HepG2 (cell line): ENCODE data around the gene WRAP73. TPM values are rescaled to one million over a fixed set of nuclear protein-coding genes. Genes with fewer than 3 reads are reported as not detected.

Source experiments
- CTCF ChIP-seq: sonication (generic); formaldehyde crosslinking; IDR thresholded peaks from 2 replicates; pipeline ENCODE4 v1.5.0; 2020; ENCODE audit warnings: mild to moderate bottlenecking, missing genetic modification reagents, moderate library complexity
- DZIP1 ChIP-seq: sonication (generic); formaldehyde crosslinking; IDR thresholded peaks from 2 replicates; pipeline ENCODE4 v1.5.0; 2020; ENCODE audit warnings: mild to moderate bottlenecking, missing genetic modification reagents
- FOXC1 ChIP-seq: sonication (generic); formaldehyde crosslinking; IDR thresholded peaks from 2 replicates; pipeline ENCODE4 v1.8.0; 2022; ENCODE audit warnings: mild to moderate bottlenecking, missing genetic modification reagents, borderline replicate concordance
- GZF1 ChIP-seq: sonication (generic); formaldehyde crosslinking; IDR thresholded peaks from 2 replicates; pipeline ENCODE4 v1.5.1; 2020; ENCODE audit warnings: mild to moderate bottlenecking, missing genetic modification reagents
- HMGXB4 ChIP-seq, 2 experiments: sonication (generic) in 1 of 2; formaldehyde crosslinking in 1 of 2; IDR thresholded peaks; 2 replicates each; pipeline versions ENCODE4 v1.4.0 to v1.6.1; 2018 to 2020; ENCODE audit warnings: missing genetic modification reagents in 2 of 2, borderline replicate concordance in 1 of 2, low read depth in 1 of 2, mild to moderate bottlenecking in 1 of 2, missing biosample characterization in 1 of 2
- HOXA3 ChIP-seq: sonication (generic); formaldehyde crosslinking; IDR thresholded peaks from 2 replicates; pipeline ENCODE4 v1.5.0; 2020; ENCODE audit warnings: missing genetic modification reagents
- KLF12 ChIP-seq: sonication (generic); formaldehyde crosslinking; IDR thresholded peaks from 2 replicates; pipeline ENCODE4 v1.4.0; 2020; ENCODE audit warnings: missing genetic modification reagents, borderline replicate concordance
- MAF1 ChIP-seq: sonication (generic); formaldehyde crosslinking; IDR thresholded peaks from 2 replicates; pipeline ENCODE4 v1.5.0; 2020; ENCODE audit warnings: missing genetic modification reagents, borderline replicate concordance
- MEIS2 ChIP-seq: sonication (generic); formaldehyde crosslinking; IDR thresholded peaks from 2 replicates; pipeline ENCODE4 v1.9.0; 2021; ENCODE audit warnings: mild to moderate bottlenecking, missing genetic modification reagents
- NCOA5 ChIP-seq: sonication (generic); formaldehyde crosslinking; IDR thresholded peaks from 2 replicates; pipeline ENCODE4 v1.4.0; 2020; ENCODE audit warnings: missing genetic modification reagents
- SNAI1 ChIP-seq: sonication (generic); formaldehyde crosslinking; IDR thresholded peaks from 2 replicates; pipeline ENCODE4 v1.5.0; 2020; ENCODE audit warnings: mild to moderate bottlenecking, missing genetic modification reagents, borderline replicate concordance
- SP140L ChIP-seq: sonication (generic); formaldehyde crosslinking; IDR thresholded peaks from 2 replicates; pipeline ENCODE4 v1.4.0; 2020; ENCODE audit warnings: missing genetic modification reagents, borderline replicate concordance
- SRSF1 ChIP-seq: fragments of 200-400 bp; formaldehyde crosslinking; optimal IDR thresholded peaks from 2 replicates; pipeline ENCODE3; 2017; ENCODE audit warnings: mild to moderate bottlenecking, low read depth, low read length, moderate library complexity
- XRCC5 ChIP-seq: fragments of 200-400 bp; formaldehyde crosslinking; optimal IDR thresholded peaks from 2 replicates; pipeline ENCODE3; 2017; ENCODE audit warnings: mild to moderate bottlenecking, low read length
- ZBTB25 ChIP-seq: IDR thresholded peaks from 2 replicates; pipeline ENCODE4 v1.6.1; 2018; ENCODE audit warnings: missing genetic modification reagents
- ZFP36L1 ChIP-seq: sonication (generic); formaldehyde crosslinking; IDR thresholded peaks from 2 replicates; pipeline ENCODE4 v1.8.0; 2022; ENCODE audit warnings: mild to moderate bottlenecking, missing genetic modification reagents, moderate library complexity
- ZIK1 ChIP-seq: sonication (generic); formaldehyde crosslinking; IDR thresholded peaks from 2 replicates; pipeline ENCODE4 v1.5.0; 2020; ENCODE audit warnings: mild to moderate bottlenecking, low read depth, missing genetic modification reagents, borderline replicate concordance
- ZNF567 ChIP-seq: sonication (generic); formaldehyde crosslinking; IDR thresholded peaks from 2 replicates; pipeline ENCODE4 v1.8.1; 2023; ENCODE audit warnings: mild to moderate bottlenecking, missing genetic modification reagents, borderline replicate concordance
- ZNF619 ChIP-seq: sonication (generic); formaldehyde crosslinking; IDR thresholded peaks from 2 replicates; pipeline ENCODE4 v1.4.0; 2020; ENCODE audit warnings: mild to moderate bottlenecking, missing genetic modification reagents
- ZSCAN31 ChIP-seq: sonication (generic); formaldehyde crosslinking; IDR thresholded peaks from 2 replicates; pipeline ENCODE4 v1.5.0; 2020; ENCODE audit warnings: low read depth, mild to moderate bottlenecking, missing genetic modification reagents
- ZZZ3 ChIP-seq: sonication (generic); formaldehyde crosslinking; IDR thresholded peaks from 2 replicates; pipeline ENCODE4 v1.4.0; 2020; ENCODE audit warnings: missing genetic modification reagents, mild to moderate bottlenecking, borderline replicate concordance
- polyA plus RNA-seq, 8 experiments: library from polyadenylated mRNA; depleted of rRNA in 3 of 8; stranded (reverse) in 7 of 8; unstranded in 1 of 8; fragments of >200 nt; fragmentation: Illumina TruSeq in 4 of 8; extraction: Trizol in 4 of 8; gene quantifications; 2 replicates each; pipeline versions ENCODE4 v1.2.1 to v1.2.3, GENCODE V29; 2011 to 2016; ENCODE audit warnings: low read depth in 4 of 8, missing spikeins in 1 of 8, mixed read lengths in 1 of 8; ENCODE audit not compliant: insufficient read depth in 1 of 8
- total RNA-seq, 5 experiments: library from RNA; depleted of rRNA; stranded (reverse); fragments of >200 nt; fragmentation: Illumina TruSeq; extraction: Trizol; gene quantifications; 2 replicates each; pipeline ENCODE4 v1.2.3, GENCODE V29; 2016; ENCODE audit warnings: low read depth in 1 of 5

WRAP73 gene
- total and polyA plus RNA-seq, 2 of the 13 experiments (the other 11 are each of a cell fraction or from before 2014, with no cell fraction given), result 18.1 to 40.4 TPM

GRCh38 chr1:3625151-3625907 is 24.6 kb downstream of the WRAP73 start (continued):
- TF ChIP-seq ZZZ3 (CRISPR knock-in tag), result no peak
- TF ChIP-seq ZNF619 (CRISPR knock-in tag), result 0 out of 2 replicates have a peak, but pooled peaks have one; percentile 79
- peak; percentile 39 for TF ChIP-seq SRSF1
- TF ChIP-seq HMGXB4 (CRISPR knock-in tag; IDR thresholded peaks at IDR 0.05; ENCODE audit: borderline replicate concordance in 1 of 2, low read depth in 1 of 2), result peak in 1 of 2 experiments; percentile 61; a peak in 2 of 4 replicates
- peak; percentile 49; the same call in 1 of the 2 replicates for TF ChIP-seq ZIK1 (CRISPR knock-in tag)
- 0 out of 2 replicates have a peak, but pooled peaks have one; percentile 18 for TF ChIP-seq ZBTB25 (CRISPR knock-in tag)
- 0 out of 2 replicates have a peak, but pooled peaks have one; percentile 77 for TF ChIP-seq ZNF567 (CRISPR knock-in tag)
- TF ChIP-seq ZSCAN31 (CRISPR knock-in tag), result no peak
- 0 out of 2 replicates have a peak, but pooled peaks have one; percentile 65 for TF ChIP-seq SNAI1 (CRISPR knock-in tag)
- TF ChIP-seq FOXC1, result peak; percentile 92
- 0 out of 2 replicates have a peak, but pooled peaks have one; percentile 28 for TF ChIP-seq DZIP1 (CRISPR knock-in tag)
- TF ChIP-seq HOXA3, result peak; percentile 44
- TF ChIP-seq MEIS2, result no peak
- peak; percentile 73; the same call in 1 of the 2 replicates for TF ChIP-seq ZFP36L1 (CRISPR knock-in tag)
- peak; percentile 26 for TF ChIP-seq XRCC5
- TF ChIP-seq NCOA5 (CRISPR knock-in tag), result no peak
- TF ChIP-seq MAF1 (CRISPR knock-in tag), result no peak
- TF ChIP-seq CTCF (CRISPR knock-in tag), result peak; percentile 42; the same call in 1 of the 2 replicates
- peak; percentile 97 for TF ChIP-seq GZF1 (CRISPR knock-in tag)
- TF ChIP-seq SP140L (CRISPR knock-in tag), result no peak
- no peak for TF ChIP-seq KLF12 (CRISPR knock-in tag)
